Uterus (tissue), 2 donors: ENCODE data around the gene STK17A.

ENCODE experiments used
- CTCF ChIP-seq, 4 experiments: fragments of 200-600 bp in 2 of 4; fragments of 450-650 bp in 2 of 4; sonication (generic) in 2 of 4; IDR thresholded peaks; one replicate each; pipeline ENCODE4 v1.5.1; 2016 to 2019; ENCODE audit warnings: antibody characterized with exemption in 4 of 4, mild to moderate bottlenecking in 2 of 4, moderate library complexity in 1 of 4
- POLR2A ChIP-seq, 2 donors: fragments of 450-650 bp; IDR thresholded peaks; one replicate each; pipeline ENCODE4 v1.6.1; 2016; ENCODE audit warnings: antibody characterized with exemption in 2 of 2, mild to moderate bottlenecking in 1 of 2, moderate library complexity in 1 of 2

GRCh38 chr7:43569424-43569823 is 13.5 kb upstream of the STK17A start:
- no peak for TF ChIP-seq CTCF (IDR thresholded peaks at IDR 0.05)
- no peak for TF ChIP-seq POLR2A (IDR thresholded peaks at IDR 0.05)
